CD4-positive, alpha-beta T cell (primary cell): ENCODE measurements around the gene GOLGA8T. TPM values are rescaled to one million over a fixed set of nuclear protein-coding genes. Genes with fewer than 3 reads are reported as not detected.
A peak's percentile ranks its signal among the peaks of the same experiment; 100 is the strongest.
"Not testable (repeated sequence)": the region's sequence is repeated elsewhere in the genome, so short reads cannot be mapped to it uniquely, and the experiment has no call there.

Experiments used
- ATAC-seq: fragments of 200-7000 bp; cut with Tn5 transposase; one replicate; pipeline ENCODE4 v1.10.0; 2022; ENCODE audit warnings: mild to moderate bottlenecking; ENCODE audit not compliant: poor library complexity
- CTCF ChIA-PET: fragments of 350-600 bp; sonication (Branson Sonifier 250); formaldehyde crosslinking; loops from one replicate; lab custom pipeline; 2021; ENCODE audit warnings: antibody characterized with exemption, inconsistent platforms; lab: Charles Lee
- POLR2A ChIA-PET: fragments of 350-600 bp; sonication (Branson Sonifier 250); formaldehyde crosslinking; loops from one replicate; lab custom pipeline; 2021; ENCODE audit warnings: antibody characterized with exemption, inconsistent platforms; lab: Charles Lee
- DNase-seq, 14 experiments: peaks; one replicate each; pipeline ENCODE4 v3.0.0-alpha.2; 2013 to 2020; ENCODE audit warnings: mixed read lengths in 2 of 14
- H3K27ac ChIP-seq, 2 donors: one replicate each; pipeline versions ENCODE4 v1.5.1 to v1.7.0; 2013; ENCODE audit warnings: low read length in 2 of 2, low read depth in 1 of 2, mild to moderate bottlenecking in 1 of 2
- H3K27me3 ChIP-seq, 2 experiments: 1 replicate in 1 of 2; 2 replicates in 1 of 2; pipeline versions ENCODE4 v1.6.1 to v1.7.0; 2013; ENCODE audit warnings: low read length in 2 of 2, control low read depth in 1 of 2, mild to moderate bottlenecking in 1 of 2, moderate library complexity in 1 of 2; ENCODE audit not compliant: insufficient read depth in 2 of 2, control insufficient read depth in 1 of 2
- H3K36me3 ChIP-seq: one replicate; pipeline ENCODE4 v1.6.1; 2013; ENCODE audit warnings: low read length, control low read depth; ENCODE audit not compliant: insufficient read depth
- H3K4me1 ChIP-seq: one replicate; pipeline ENCODE4 v1.6.1; 2013; ENCODE audit warnings: low read length, control low read depth; ENCODE audit not compliant: insufficient read depth
- H3K4me3 ChIP-seq: one replicate; pipeline ENCODE4 v1.5.1; 2013; ENCODE audit warnings: mild to moderate bottlenecking, low read length, moderate library complexity
- H3K9me3 ChIP-seq, 2 experiments: 1 replicate in 1 of 2; 2 replicates in 1 of 2; pipeline versions ENCODE4 v1.6.1 to v1.7.0; 2013; ENCODE audit warnings: low read length in 2 of 2, mild to moderate bottlenecking in 2 of 2, control low read depth in 1 of 2, moderate library complexity in 1 of 2; ENCODE audit not compliant: control insufficient read depth in 1 of 2, insufficient read depth in 1 of 2
- H3K27ac Mint-ChIP-seq: one replicate; pipeline ENCODE4 v1.8.0; 2020; ENCODE audit warnings: mixed read lengths
- H3K27me3 Mint-ChIP-seq: one replicate; pipeline ENCODE4 v1.8.0; 2021; ENCODE audit warnings: mixed read lengths
- H3K36me3 Mint-ChIP-seq: one replicate; pipeline ENCODE4 v1.8.0; 2021; ENCODE audit warnings: low read depth, mixed read lengths
- H3K4me1 Mint-ChIP-seq: one replicate; pipeline ENCODE4 v1.8.0; 2021; ENCODE audit warnings: low read depth, mixed read lengths
- H3K4me3 Mint-ChIP-seq: one replicate; pipeline ENCODE4 v1.8.0; 2020; ENCODE audit warnings: mild to moderate bottlenecking, mixed read lengths
- H3K9me3 Mint-ChIP-seq: one replicate; pipeline ENCODE4 v1.8.0; 2020; ENCODE audit warnings: mixed read lengths
- intact Hi-C, 2 experiments: fragments of 100-400 bp; cut with DNase I in 1 of 2; cut with micrococcal nuclease in 1 of 2; formaldehyde crosslinking; loops; one replicate each; pipeline versions ENCODE4 v1.15.1 to v1.9.0; 2023 to 2025; cut with DNase I, micrococcal nuclease
- total RNA-seq, 174 experiments: library from RNA in 2 of 174; stranded (reverse) in 2 of 174; gene quantifications; one replicate each; pipeline ENCODE4 v1.2.3 and lab custom pipeline; 2021 to 2026

The GOLGA8T gene
- total RNA-seq, 2 experiments from 2014 or later, result not detected

- H3K4me1 Mint-ChIP-seq, H3K4me3 ChIP-seq, H3K27ac ChIP-seq, H3K27ac Mint-ChIP-seq, H3K9me3 Mint-ChIP-seq, CTCF ChIA-PET, intact Hi-C loops, H3K27me3 Mint-ChIP-seq, H3K36me3 ChIP-seq, ATAC-seq, H3K36me3 Mint-ChIP-seq, POLR2A ChIA-PET, H3K4me1 ChIP-seq, H3K27me3 ChIP-seq, H3K4me3 Mint-ChIP-seq, H3K9me3 ChIP-seq, DNase-seq: not testable (repeated sequence)
Observed at GRCh38 chr15:30171452-30171851, 36.6 kb downstream of the GOLGA8T start.

- H3K9me3 ChIP-seq, H3K27me3 ChIP-seq, H3K27ac ChIP-seq, H3K9me3 Mint-ChIP-seq, H3K4me3 Mint-ChIP-seq, CTCF ChIA-PET, H3K27me3 Mint-ChIP-seq, H3K27ac Mint-ChIP-seq, H3K36me3 Mint-ChIP-seq, H3K4me1 Mint-ChIP-seq, POLR2A ChIA-PET, H3K36me3 ChIP-seq, intact Hi-C loops, H3K4me3 ChIP-seq: not testable (repeated sequence)
- H3K4me1 ChIP-seq, result peaks cover 13% of the 10 kb centered on the region
- peak; percentile 10 to 83 (median 68) for DNase-seq
- peak; percentile 87 for ATAC-seq
Observed at GRCh38 chr15:30173041-30173608, 38.3 kb downstream of the GOLGA8T start.

GRCh38 chr15:30175291-30175690 lies 40.4 kb downstream of the GOLGA8T start:
- H3K27ac ChIP-seq, POLR2A ChIA-PET, H3K4me3 ChIP-seq, intact Hi-C loops, H3K27me3 ChIP-seq, H3K36me3 ChIP-seq, CTCF ChIA-PET, H3K9me3 Mint-ChIP-seq, ATAC-seq, H3K36me3 Mint-ChIP-seq, H3K27ac Mint-ChIP-seq, H3K4me1 Mint-ChIP-seq, H3K9me3 ChIP-seq, H3K4me3 Mint-ChIP-seq, H3K27me3 Mint-ChIP-seq: not testable (repeated sequence)
- H3K4me1 ChIP-seq, result peaks cover 13% of the 10 kb centered on the region
- DNase-seq, result peak in 1 of 14 experiments; percentile 1

- intact Hi-C loops, H3K4me3 Mint-ChIP-seq, H3K27ac Mint-ChIP-seq, DNase-seq, H3K4me1 Mint-ChIP-seq, H3K4me3 ChIP-seq, H3K36me3 ChIP-seq, H3K9me3 ChIP-seq, CTCF ChIA-PET, H3K27me3 ChIP-seq, H3K27ac ChIP-seq, ATAC-seq, POLR2A ChIA-PET, H3K27me3 Mint-ChIP-seq, H3K36me3 Mint-ChIP-seq, H3K9me3 Mint-ChIP-seq: not testable (repeated sequence)
- H3K4me1 ChIP-seq, result peaks cover 13% of the 10 kb centered on the region
Observed at GRCh38 chr15:30176613-30177012, 41.8 kb downstream of the GOLGA8T start.

GRCh38 chr15:30179814-30180213 lies 45.0 kb downstream of the GOLGA8T start:
- H3K4me3 Mint-ChIP-seq, H3K27me3 Mint-ChIP-seq, H3K36me3 ChIP-seq, CTCF ChIA-PET, H3K4me3 ChIP-seq, H3K4me1 ChIP-seq, DNase-seq, H3K27me3 ChIP-seq, H3K27ac Mint-ChIP-seq, H3K27ac ChIP-seq, POLR2A ChIA-PET, intact Hi-C loops, H3K4me1 Mint-ChIP-seq, H3K9me3 Mint-ChIP-seq, H3K36me3 Mint-ChIP-seq, H3K9me3 ChIP-seq: not testable (repeated sequence)
- ATAC-seq, result peak; percentile 53

- CTCF ChIA-PET, intact Hi-C loops: not testable (repeated sequence)
Observed at GRCh38 chr15:30185495-30185894, 50.6 kb downstream of the GOLGA8T start.

GRCh38 chr15:30187429-30187828 lies 52.6 kb downstream of the GOLGA8T start:
- H3K27me3 Mint-ChIP-seq, H3K4me1 ChIP-seq, H3K36me3 Mint-ChIP-seq, CTCF ChIA-PET, H3K9me3 ChIP-seq, ATAC-seq, H3K4me3 Mint-ChIP-seq, H3K9me3 Mint-ChIP-seq, H3K4me1 Mint-ChIP-seq, DNase-seq, H3K36me3 ChIP-seq, H3K27ac Mint-ChIP-seq, H3K27me3 ChIP-seq, H3K4me3 ChIP-seq, POLR2A ChIA-PET, H3K27ac ChIP-seq, intact Hi-C loops: not testable (repeated sequence)

More at GRCh38 chr15:30185495-30185894, 50.6 kb downstream of the GOLGA8T start:
- DNase-seq, H3K27me3 ChIP-seq, H3K4me1 ChIP-seq, H3K4me3 ChIP-seq, H3K27me3 Mint-ChIP-seq, H3K9me3 Mint-ChIP-seq, H3K27ac ChIP-seq, H3K9me3 ChIP-seq, ATAC-seq, H3K4me1 Mint-ChIP-seq, H3K36me3 ChIP-seq, H3K27ac Mint-ChIP-seq, H3K36me3 Mint-ChIP-seq, POLR2A ChIA-PET, H3K4me3 Mint-ChIP-seq: not testable (repeated sequence)
